H9 (cell line): ENCODE results near the gene PLEKHA7. TPM values are rescaled to one million over a fixed set of nuclear protein-coding genes. Genes with fewer than 3 reads are reported as not detected.
A peak's percentile ranks its signal among the peaks of the same experiment; 100 is the strongest.

Source experiments
- DNase-seq: peaks from one replicate; pipeline ENCODE4 v3.0.0-alpha.2; 2017
- H2AFZ ChIP-seq: one replicate; pipeline ENCODE4 v1.6.1; 2013; ENCODE audit warnings: mild to moderate bottlenecking, low read length, control low read depth, moderate library complexity
- H2AK5ac ChIP-seq: 2 replicates; pipeline ENCODE4 v1.6.1; 2013; ENCODE audit warnings: low read length, control low read depth, mixed read lengths; ENCODE audit not compliant: insufficient read length
- H2BK120ac ChIP-seq: one replicate; pipeline ENCODE4 v1.6.1; 2013; ENCODE audit warnings: low read depth, mild to moderate bottlenecking, low read length, control low read depth, inconsistent platforms; ENCODE audit not compliant: poor library complexity, severe bottlenecking
- H2BK12ac ChIP-seq: 2 replicates; pipeline ENCODE4 v1.6.1; 2013; ENCODE audit warnings: low read length, control low read depth, mixed read lengths, low read depth; ENCODE audit not compliant: insufficient read length
- H2BK15ac ChIP-seq: 2 replicates; pipeline ENCODE4 v1.6.1; 2013; ENCODE audit warnings: low read depth, low read length, control low read depth
- H2BK20ac ChIP-seq: one replicate; pipeline ENCODE4 v1.6.1; 2013; ENCODE audit warnings: low read depth, mild to moderate bottlenecking, low read length, control low read depth, inconsistent platforms; ENCODE audit not compliant: poor library complexity, severe bottlenecking
- H2BK5ac ChIP-seq: 2 replicates; pipeline ENCODE4 v1.6.1; 2013; ENCODE audit warnings: low read length, control low read depth, mixed read lengths; ENCODE audit not compliant: insufficient read length
- H3K14ac ChIP-seq: 2 replicates; pipeline ENCODE4 v1.6.1; 2013; ENCODE audit warnings: low read length, control low read depth; ENCODE audit not compliant: insufficient read depth
- H3K18ac ChIP-seq: 2 replicates; pipeline ENCODE4 v1.6.1; 2013; ENCODE audit warnings: low read depth, mild to moderate bottlenecking, mixed read lengths, low read length, control low read depth; ENCODE audit not compliant: insufficient read length
- H3K23ac ChIP-seq: 2 replicates; pipeline ENCODE4 v1.6.1; 2013; ENCODE audit warnings: low read length, control low read depth, mixed read lengths, low read depth; ENCODE audit not compliant: insufficient read length
- H3K23me2 ChIP-seq: 2 replicates; pipeline ENCODE4 v1.6.1; 2013; ENCODE audit warnings: low read depth, mild to moderate bottlenecking, mixed read lengths, low read length, control low read depth; ENCODE audit not compliant: insufficient read length, poor library complexity, severe bottlenecking
- H3K27ac ChIP-seq: 2 replicates; pipeline ENCODE4 v1.5.1; 2013; ENCODE audit warnings: low read length, control low read depth, mixed read lengths, low read depth; ENCODE audit not compliant: insufficient read length
- H3K27me3 ChIP-seq: 2 replicates; pipeline ENCODE4 v1.6.1; 2013; ENCODE audit warnings: low read length, control low read depth, inconsistent platforms; ENCODE audit not compliant: insufficient read depth
- H3K4ac ChIP-seq: 2 replicates; pipeline ENCODE4 v1.6.1; 2013; ENCODE audit warnings: low read depth, mild to moderate bottlenecking, control low read depth, inconsistent platforms, low read length, moderate library complexity
- H3K4me1 ChIP-seq: 2 replicates; pipeline ENCODE4 v1.6.1; 2013; ENCODE audit warnings: low read length, control low read depth, inconsistent platforms; ENCODE audit not compliant: insufficient read depth
- H3K4me2 ChIP-seq: 2 replicates; pipeline ENCODE4 v1.6.1; 2013; ENCODE audit warnings: low read length, control low read depth, mixed read lengths; ENCODE audit not compliant: insufficient read length, insufficient read depth
- H3K56ac ChIP-seq: 2 replicates; pipeline ENCODE4 v1.6.1; 2013; ENCODE audit warnings: low read depth, mild to moderate bottlenecking, mixed read lengths, low read length, control low read depth; ENCODE audit not compliant: insufficient read length
- H3K79me1 ChIP-seq: 2 replicates; pipeline ENCODE4 v1.6.1; 2013; ENCODE audit warnings: low read depth, mild to moderate bottlenecking, moderate library complexity, low read length, control low read depth, inconsistent platforms; ENCODE audit not compliant: insufficient read depth, poor library complexity, severe bottlenecking
- H3K79me2 ChIP-seq: 2 replicates; pipeline ENCODE4 v1.6.1; 2013; ENCODE audit warnings: low read length, control low read depth, inconsistent platforms; ENCODE audit not compliant: insufficient read depth
- H3K9ac ChIP-seq: 2 replicates; pipeline ENCODE4 v1.6.1; 2013; ENCODE audit warnings: low read length, control low read depth, mixed read lengths; ENCODE audit not compliant: insufficient read length; ENCODE audit errors: extremely low read depth
- H3K9me3 ChIP-seq: one replicate; pipeline ENCODE4 v1.6.1; 2013; ENCODE audit warnings: low read depth, low read length, inconsistent platforms; ENCODE audit not compliant: control insufficient read depth
- H3T11ph ChIP-seq: one replicate; pipeline ENCODE4 v1.6.1; 2013; ENCODE audit warnings: mild to moderate bottlenecking, low read length, control low read depth, inconsistent platforms
- H4K20me1 ChIP-seq: one replicate; pipeline ENCODE4 v1.6.1; 2013; ENCODE audit not compliant: control insufficient read depth, insufficient read length, insufficient read depth
- H4K5ac ChIP-seq: 2 replicates; pipeline ENCODE4 v1.6.1; 2013; ENCODE audit warnings: low read depth, mild to moderate bottlenecking, mixed read lengths, low read length, control low read depth; ENCODE audit not compliant: insufficient read length
- H4K8ac ChIP-seq: replicated peaks from 2 replicates; pipeline ENCODE4 v1.6.1; 2013; ENCODE audit warnings: low read length, control low read depth, mixed read lengths, low read depth; ENCODE audit not compliant: insufficient read length
- H4K91ac ChIP-seq: 2 replicates; pipeline ENCODE4 v1.6.1; 2013; ENCODE audit warnings: low read depth, mild to moderate bottlenecking, moderate library complexity, mixed read lengths, low read length, control low read depth; ENCODE audit not compliant: insufficient read length
- H3K27ac Mint-ChIP-seq, 3 experiments: 2 replicates in 2 of 3; 3 replicates in 1 of 3; pipeline ENCODE4 v1.8.0; 2020 to 2021; ENCODE audit warnings: mixed read lengths in 3 of 3, mild to moderate bottlenecking in 1 of 3, moderate library complexity in 1 of 3
- H3K27me3 Mint-ChIP-seq: 2 replicates; pipeline ENCODE4 v1.8.0; 2021; ENCODE audit warnings: low read depth, mild to moderate bottlenecking, moderate library complexity, mixed read lengths
- H3K36me3 Mint-ChIP-seq, 3 experiments: 2 replicates in 2 of 3; 3 replicates in 1 of 3; pipeline ENCODE4 v1.8.0; 2020 to 2021; ENCODE audit warnings: low read depth in 3 of 3, mixed read lengths in 3 of 3; ENCODE audit not compliant: insufficient read depth in 1 of 3
- H3K4me1 Mint-ChIP-seq, 2 experiments: 2 replicates each; pipeline ENCODE4 v1.8.0; 2020; ENCODE audit warnings: mixed read lengths in 2 of 2
- H3K4me3 Mint-ChIP-seq, 2 experiments: 2 replicates in 1 of 2; 3 replicates in 1 of 2; pipeline ENCODE4 v1.8.0; 2020 to 2021; ENCODE audit warnings: mild to moderate bottlenecking in 2 of 2, mixed read lengths in 2 of 2, moderate library complexity in 1 of 2
- H3K9me3 Mint-ChIP-seq, 2 experiments: 2 replicates in 1 of 2; 3 replicates in 1 of 2; pipeline ENCODE4 v1.8.0; 2020; ENCODE audit warnings: mild to moderate bottlenecking in 2 of 2, mixed read lengths in 2 of 2, moderate library complexity in 1 of 2
- WGBS: extraction: QIAGEN DNeasy Blood & Tissue Kit; methylation state at CpG from one replicate; pipeline ENCODE4 v1.1.7; 2013; ENCODE audit warnings: missing lambda C conversion rate, low lambda C conversion rate, mixed read lengths; ENCODE audit not compliant: insufficient read length; ENCODE audit errors: extremely low coverage; 5-methylcytosine and 5-hydroxymethylcytosine counted together
- total RNA-seq: library from RNA; stranded (reverse); gene quantifications from 2 replicates; pipeline ENCODE4 v1.2.1, GENCODE V29; 2021
- TF ChIP-seq, protein P1 (sequence below): fragments of 200-600 bp; sonication (generic); conservative IDR thresholded peaks from 3 replicates; pipeline ENCODE4 v1.8.0; 2021; ENCODE audit warnings: antibody characterized with exemption, mild to moderate bottlenecking

PLEKHA7 gene
- total RNA-seq, 1 experiment from 2014 or later, result 21.0 TPM

GRCh38 chr11:16788141-16789062, 225.8 kb downstream of the PLEKHA7 start:
- no peaks in the 10 kb centered on the region for H3K79me2 ChIP-seq
- H2BK5ac ChIP-seq, result no peak overlapping the region
- no peak overlapping the region for H2BK20ac ChIP-seq
- no peak overlapping the region for H4K5ac ChIP-seq
- Mint-ChIP-seq H3K4me1 (peaks cover 17 to 19% of the 10 kb centered on the region in 2 experiments), H3K36me3 (peaks cover 0 to 10% (median 0%) of the 10 kb centered on the region in 3 experiments; a peak in 4 of 7 replicates), H3K27me3 (no peaks in the 10 kb centered on the region), H3K4me3 (no peak overlapping the region; a peak in 1 of 5 replicates), H3K9me3 (no peaks in the 10 kb centered on the region), H3K27ac (peak overlapping the region in 1 of 3 experiments; percentile 81; a peak in 2 of 7 replicates)
- H3K23me2 ChIP-seq, result no peaks in the 10 kb centered on the region
- H3K18ac ChIP-seq, result no peak overlapping the region
- no peaks in the 10 kb centered on the region for H4K20me1 ChIP-seq
- no peak overlapping the region for H3K9ac ChIP-seq
- no peak overlapping the region for H3K56ac ChIP-seq
- H2AFZ ChIP-seq, result no peak overlapping the region
- H2BK12ac ChIP-seq, result no peak overlapping the region
- no peak overlapping the region for H4K8ac ChIP-seq
- TF ChIP-seq, protein P1, sequence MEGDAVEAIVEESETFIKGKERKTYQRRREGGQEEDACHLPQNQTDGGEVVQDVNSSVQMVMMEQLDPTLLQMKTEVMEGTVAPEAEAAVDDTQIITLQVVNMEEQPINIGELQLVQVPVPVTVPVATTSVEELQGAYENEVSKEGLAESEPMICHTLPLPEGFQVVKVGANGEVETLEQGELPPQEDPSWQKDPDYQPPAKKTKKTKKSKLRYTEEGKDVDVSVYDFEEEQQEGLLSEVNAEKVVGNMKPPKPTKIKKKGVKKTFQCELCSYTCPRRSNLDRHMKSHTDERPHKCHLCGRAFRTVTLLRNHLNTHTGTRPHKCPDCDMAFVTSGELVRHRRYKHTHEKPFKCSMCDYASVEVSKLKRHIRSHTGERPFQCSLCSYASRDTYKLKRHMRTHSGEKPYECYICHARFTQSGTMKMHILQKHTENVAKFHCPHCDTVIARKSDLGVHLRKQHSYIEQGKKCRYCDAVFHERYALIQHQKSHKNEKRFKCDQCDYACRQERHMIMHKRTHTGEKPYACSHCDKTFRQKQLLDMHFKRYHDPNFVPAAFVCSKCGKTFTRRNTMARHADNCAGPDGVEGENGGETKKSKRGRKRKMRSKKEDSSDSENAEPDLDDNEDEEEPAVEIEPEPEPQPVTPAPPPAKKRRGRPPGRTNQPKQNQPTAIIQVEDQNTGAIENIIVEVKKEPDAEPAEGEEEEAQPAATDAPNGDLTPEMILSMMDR, result peak; percentile 99
- no peak overlapping the region for H3K4ac ChIP-seq
- H3T11ph ChIP-seq, result no peak overlapping the region
- no peak overlapping the region for H2BK120ac ChIP-seq
- no peak overlapping the region for H3K27ac ChIP-seq
- H3K9me3 ChIP-seq, result no peaks in the 10 kb centered on the region
- no peak overlapping the region for H2AK5ac ChIP-seq
- no peak overlapping the region for H4K91ac ChIP-seq
- H3K14ac ChIP-seq, result no peak overlapping the region
- no CpG with 5 or more reads among the region's 17 CpGs for WGBS
- no peaks in the 10 kb centered on the region for H3K4me1 ChIP-seq
- H3K23ac ChIP-seq, result no peak overlapping the region
- peak; percentile 83 for DNase-seq
- H2BK15ac ChIP-seq, result no peak overlapping the region
- no peaks in the 10 kb centered on the region for H3K79me1 ChIP-seq
- no peak overlapping the region for H3K4me2 ChIP-seq
- no peaks in the 10 kb centered on the region for H3K27me3 ChIP-seq
